HFF-Myc (cell line): Measurements from ENCODE around the gene TNS1.

Source experiments
- DNase-seq: peaks from one replicate; pipeline ENCODE4 v3.0.0-alpha.2; 2011; ENCODE audit warnings: low read depth; ENCODE audit errors: extremely low read depth
- H3K4me3 ChIP-seq: replicated peaks from 2 replicates; pipeline ENCODE4 v1.5.1; 2011; ENCODE audit warnings: low read depth, mild to moderate bottlenecking, control low read depth, low read length
- CTCF ChIP-seq: IDR thresholded peaks from 2 replicates; pipeline ENCODE4 v1.5.1; 2012; ENCODE audit warnings: mild to moderate bottlenecking, low read depth, low read length, control low read depth; ENCODE audit errors: missing control alignments

Gene TNS1

GRCh38 chr2:217808326-217808725, 194.5 kb downstream of the TNS1 start:
- TF ChIP-seq CTCF: no peak
- no peak for DNase-seq
- H3K4me3 ChIP-seq: no peak overlapping the region

- H3K4me3 ChIP-seq: no peak overlapping the region
- no peak for TF ChIP-seq CTCF
- no peak for DNase-seq
Observed at GRCh38 chr2:217807753-217808152, 195.0 kb downstream of the TNS1 start.

GRCh38 chr2:217807025-217807424, 195.8 kb downstream of the TNS1 start:
- no peak overlapping the region for H3K4me3 ChIP-seq
- no peak for TF ChIP-seq CTCF
- no peak for DNase-seq

GRCh38 chr2:217806482-217806765, 196.4 kb downstream of the TNS1 start:
- no peak for TF ChIP-seq CTCF
- no peak overlapping the region for H3K4me3 ChIP-seq
- no peak for DNase-seq

- no peak for TF ChIP-seq CTCF
- no peak overlapping the region for H3K4me3 ChIP-seq
- DNase-seq: no peak
Observed at GRCh38 chr2:217805668-217806481, 196.9 kb downstream of the TNS1 start.

- TF ChIP-seq CTCF: no peak
- no peak overlapping the region for H3K4me3 ChIP-seq
- DNase-seq: no peak
Observed at GRCh38 chr2:217804791-217805667, 197.8 kb downstream of the TNS1 start.
